Small intestine (tissue), 7 donors: Measurements from ENCODE around the gene ADI1. TPM values are rescaled to one million over a fixed set of nuclear protein-coding genes. Genes with fewer than 3 reads are reported as not detected.
A peak's percentile ranks its signal among the peaks of the same experiment; 100 is the strongest.

ENCODE experiments used
- DNase-seq, 2 donors: peaks; one replicate each; pipeline versions ENCODE4 v3.0.0 to v3.0.0-alpha.2; 2013
- FAIRE-seq: peaks from 2 replicates; lab custom pipeline; 2012; peaks lifted over from hg19 to GRCh38; lab: Jason Lieb, UNC
- H3K27ac ChIP-seq, 3 donors: one replicate each; pipeline ENCODE4 v1.5.1; 2013; ENCODE audit warnings: low read length in 2 of 3, mild to moderate bottlenecking in 2 of 3, control low read depth in 1 of 3, inconsistent platforms in 1 of 3, low read depth in 1 of 3, moderate library complexity in 1 of 3
- H3K27me3 ChIP-seq, 3 donors: one replicate each; pipeline ENCODE4 v1.6.1; 2013; ENCODE audit warnings: low read length in 3 of 3, inconsistent platforms in 1 of 3; ENCODE audit not compliant: control insufficient read depth in 3 of 3, insufficient read depth in 3 of 3
- H3K36me3 ChIP-seq, 3 donors: one replicate each; pipeline ENCODE4 v1.6.1; 2013; ENCODE audit warnings: low read length in 3 of 3, inconsistent platforms in 1 of 3, low read depth in 1 of 3, mild to moderate bottlenecking in 1 of 3, moderate library complexity in 1 of 3; ENCODE audit not compliant: control insufficient read depth in 3 of 3, insufficient read depth in 2 of 3
- H3K4me1 ChIP-seq, 3 donors: one replicate each; pipeline ENCODE4 v1.6.1; 2013; ENCODE audit warnings: low read length in 2 of 3, inconsistent platforms in 1 of 3, low read depth in 1 of 3, mild to moderate bottlenecking in 1 of 3, moderate library complexity in 1 of 3; ENCODE audit not compliant: control insufficient read depth in 3 of 3, insufficient read depth in 2 of 3
- H3K4me3 ChIP-seq, 3 donors: one replicate each; pipeline ENCODE4 v1.5.1; 2013; ENCODE audit warnings: low read length in 3 of 3, control low read depth in 1 of 3, inconsistent platforms in 1 of 3, low read depth in 1 of 3, mild to moderate bottlenecking in 1 of 3, moderate library complexity in 1 of 3
- H3K9me3 ChIP-seq, 2 donors: one replicate each; pipeline ENCODE4 v1.6.1; 2013; ENCODE audit warnings: low read depth in 1 of 2, low read length in 1 of 2; ENCODE audit not compliant: control insufficient read depth in 2 of 2, insufficient read depth in 1 of 2
- WGBS, 3 donors: extraction: QIAGEN DNeasy Blood & Tissue Kit; methylation state at CpG; one replicate each; pipeline ENCODE4 v1.1.7; 2013; 5-methylcytosine and 5-hydroxymethylcytosine counted together
- polyA plus RNA-seq, 4 donors: library from polyadenylated mRNA; stranded (reverse) in 3 of 4; unstranded in 1 of 4; fragments of 200-250 nt in 3 of 4; fragments of 120-200 nt in 1 of 4; gene quantifications; one replicate each; pipeline versions ENCODE4 v1.2.1 to v1.2.3, GENCODE V29; 2013
- donor health status: healthy with polysubstance abuse.
- donor health status: control.
- donor health status: control.
- donor health status: Bipolar disorder and iron deficiency.
- donor health status: healthy.

ADI1 gene
- polyA plus RNA-seq, 4 donors, result 65.4 to 615 (median 197) TPM

GRCh38 chr2:3553946-3554345 is 34.6 kb upstream of the ADI1 start:
- FAIRE-seq, result no peak
- no peak for DNase-seq
- no peak overlapping the region for H3K4me3 ChIP-seq
- H3K36me3 ChIP-seq, result peaks cover 26 to 52% (median 28%) of the 10 kb centered on the region in 3 donors
- 90 to 91% (median 91%) methylated on average over 10 of the region's 10 CpGs for WGBS, 3 donors
- H3K4me1 ChIP-seq, result peaks cover 0 to 6% (median 2%) of the 10 kb centered on the region in 3 donors
- H3K27ac ChIP-seq, result no peak overlapping the region
- no peaks in the 10 kb centered on the region for H3K9me3 ChIP-seq
- H3K27me3 ChIP-seq, result no peaks in the 10 kb centered on the region

- Histone ChIP-seq H3K36me3 (peaks cover 25 to 65% (median 33%) of the 10 kb centered on the region in 3 donors), H3K4me3 (no peak overlapping the region), H3K27ac (no peak overlapping the region), H3K4me1 (no peaks in the 10 kb centered on the region), H3K27me3 (no peaks in the 10 kb centered on the region), H3K9me3 (no peaks in the 10 kb centered on the region)
- 95 to 98% (median 95%) methylated on average over 2 of the region's 2 CpGs for WGBS, 3 donors
- DNase-seq (no peak), FAIRE-seq (no peak)
These were observed 28.6 kb upstream of the ADI1 start for GRCh38 chr2:3547915-3548314.

- Histone ChIP-seq H3K9me3 (no peaks in the 10 kb centered on the region), H3K4me3 (no peak overlapping the region), H3K4me1 (no peaks in the 10 kb centered on the region), H3K27me3 (no peaks in the 10 kb centered on the region), H3K27ac (no peak overlapping the region), H3K36me3 (peaks cover 16 to 57% (median 29%) of the 10 kb centered on the region in 3 donors)
- FAIRE-seq (no peak), DNase-seq (no peak)
- WGBS, 3 donors, result 81 to 90% (median 90%) methylated on average over 10 of the region's 10 CpGs
These were observed 26.6 kb upstream of the ADI1 start for GRCh38 chr2:3545788-3546478.

GRCh38 chr2:3543023-3543683 is 23.8 kb upstream of the ADI1 start:
- Histone ChIP-seq H3K9me3 (no peaks in the 10 kb centered on the region), H3K4me1 (no peaks in the 10 kb centered on the region), H3K27ac (no peak overlapping the region), H3K36me3 (peaks cover 7 to 45% (median 15%) of the 10 kb centered on the region in 3 donors), H3K4me3 (no peak overlapping the region), H3K27me3 (no peaks in the 10 kb centered on the region)
- 79 to 84% (median 82%) methylated on average over 6 of the region's 6 CpGs for WGBS, 3 donors
- no peak for FAIRE-seq
- DNase-seq, result no peak

GRCh38 chr2:3542107-3542506 is 22.8 kb upstream of the ADI1 start:
- no peak overlapping the region for H3K27ac ChIP-seq
- 93 to 94% (median 94%) methylated on average over 5 of the region's 5 CpGs for WGBS, 3 donors
- H3K4me3 ChIP-seq, result no peak overlapping the region
- no peaks in the 10 kb centered on the region for H3K9me3 ChIP-seq
- DNase-seq (no peak), FAIRE-seq (no peak)
- no peaks in the 10 kb centered on the region for H3K27me3 ChIP-seq
- H3K4me1 ChIP-seq, result peaks cover 0 to under 1% (median 0%) of the 10 kb centered on the region in 3 donors
- H3K36me3 ChIP-seq, result peaks cover 6 to 38% (median 11%) of the 10 kb centered on the region in 3 donors

- FAIRE-seq (no peak), DNase-seq (no peak)
- H3K4me3 ChIP-seq, result no peak overlapping the region
- H3K27me3 ChIP-seq, result no peaks in the 10 kb centered on the region
- WGBS, 3 donors, result 90 to 94% (median 90%) methylated on average over 9 of the region's 9 CpGs
- H3K4me1 ChIP-seq, result peaks cover 0 to 16% (median 7%) of the 10 kb centered on the region in 3 donors
- no peak overlapping the region for H3K27ac ChIP-seq
- peaks cover 2 to 29% (median 3%) of the 10 kb centered on the region in 3 donors for H3K36me3 ChIP-seq
- no peaks in the 10 kb centered on the region for H3K9me3 ChIP-seq
These were observed 20.5 kb upstream of the ADI1 start for GRCh38 chr2:3539836-3540235.

- no peaks in the 10 kb centered on the region for H3K27me3 ChIP-seq
- peaks cover 0 to 42% (median 3%) of the 10 kb centered on the region in 3 donors for H3K36me3 ChIP-seq
- H3K9me3 ChIP-seq, result peaks cover 0 to 5% of the 10 kb centered on the region in 2 donors
- no peak for FAIRE-seq
- DNase-seq, result peak; percentile 62 to 66
- peak overlapping the region; percentile 55 to 92 (median 92) for H3K27ac ChIP-seq
- H3K4me3 ChIP-seq, result peak overlapping the region in 1 of 3 donors; percentile 49
- peaks cover 0 to 16% (median 7%) of the 10 kb centered on the region in 3 donors for H3K4me1 ChIP-seq
- 67 to 78% (median 69%) methylated on average over 16 of the region's 16 CpGs for WGBS, 3 donors
These were observed 17.6 kb upstream of the ADI1 start for GRCh38 chr2:3536682-3537632.
